Posterior vena cava (tissue), 2 donors: ENCODE data around the gene ANXA11. TPM values are rescaled to one million over a fixed set of nuclear protein-coding genes. Genes with fewer than 3 reads are reported as not detected.
"Not testable (repeated sequence)": the region's sequence is repeated elsewhere in the genome, so short reads cannot be mapped to it uniquely, and the experiment has no call there.

Experiments used
- DNase-seq: peaks from one replicate; pipeline ENCODE4 v3.0.0-alpha.2; 2020; ENCODE audit warnings: low spot score
- intact Hi-C, 2 donors: fragments of 100-400 bp; cut with DNase I; formaldehyde crosslinking; loops; one replicate each; pipeline versions ENCODE4 v1.14.1 to v1.14.2; 2022 to 2023
- total RNA-seq, 2 donors: library from RNA; stranded (reverse); fragmentation: NEBNext Ultra II Directional; extraction: Animal tissue kit (Norgen Biotek cat#: 25700); gene quantifications; one replicate each; pipeline ENCODE4 v1.2.1, GENCODE V29; 2021
- donor health status: DM: yes; HTN: yes; CAD: no.
- donor health status: DM: yes; HTN: yes; CAD: no.

The ANXA11 gene
- total RNA-seq, 2 donors from 2014 or later = 247 to 269 TPM

GRCh38 chr10:80214368-80214982 is 9.1 kb upstream of the ANXA11 start:
- intact Hi-C loops, DNase-seq: not testable (repeated sequence)

GRCh38 chr10:80212535-80213115 is 7.3 kb upstream of the ANXA11 start:
- intact Hi-C loops, DNase-seq: not testable (repeated sequence)

GRCh38 chr10:80211786-80212185 is 6.4 kb upstream of the ANXA11 start:
- no peak for DNase-seq

GRCh38 chr10:80210259-80210658 is 4.9 kb upstream of the ANXA11 start:
- DNase-seq = no peak
- intact Hi-C loops = no loop called here

More at GRCh38 chr10:80211786-80212185, 6.4 kb upstream of the ANXA11 start:
- intact Hi-C loops = no loop called here

GRCh38 chr10:80207768-80208370 is 2.5 kb upstream of the ANXA11 start:
- no peak for DNase-seq
- intact Hi-C loops = loop anchor here in 1 of 2 donors (10.0 kb wide), 1 partner anchor 327 kb away; the partner anchor contains the start of gene SH2D4B

GRCh38 chr10:80206277-80206655 is 929 bp upstream of the ANXA11 start:
- DNase-seq = no peak
- intact Hi-C loops = loop anchor here in 1 of 2 donors (10.0 kb wide), 1 partner anchor 329 kb away; the partner anchor contains the start of gene SH2D4B

GRCh38 chr10:80204677-80205476 is 460 bp downstream of the ANXA11 start:
- peak; percentile 83 for DNase-seq
- intact Hi-C loops = loop anchor here in 1 of 2 donors (5.0 to 10.0 kb wide), 2 partner anchors 43 to 330 kb away; partner anchors contain the start of gene SH2D4B

- intact Hi-C loops = loop anchor here (2.0 to 10.0 kb wide), 3 partner anchors 42 to 331 kb away; partner anchors contain the start of gene SH2D4B (in 1 of the 2)
- no peak for DNase-seq
Measured at GRCh38 chr10:80203835-80204676, 1.3 kb downstream of the ANXA11 start.

GRCh38 chr10:80202934-80203834 is 2.2 kb downstream of the ANXA11 start:
- intact Hi-C loops = loop anchor here (2.0 to 10.0 kb wide), 3 partner anchors 41 to 332 kb away; partner anchors contain the start of gene SH2D4B (in 1 of the 2)
- DNase-seq = peak; percentile 92

- intact Hi-C loops = loop anchor here (2.0 to 10.0 kb wide), 3 partner anchors 40 to 332 kb away; partner anchors contain the start of gene SH2D4B (in 1 of the 2)
- not testable (repeated sequence) for DNase-seq
Measured at GRCh38 chr10:80202530-80202929, 2.8 kb downstream of the ANXA11 start.

GRCh38 chr10:80201608-80202141 is 3.7 kb downstream of the ANXA11 start:
- no peak for DNase-seq
- intact Hi-C loops = loop anchor here (2.0 to 10.0 kb wide), 3 partner anchors 39 to 333 kb away; partner anchors contain the start of gene SH2D4B (in 1 of the 2)

GRCh38 chr10:80200687-80201086 is 4.7 kb downstream of the ANXA11 start:
- DNase-seq = no peak
- intact Hi-C loops = loop anchor here in 1 of 2 donors (5.0 to 10.0 kb wide), 2 partner anchors 38 to 334 kb away; partner anchors contain the start of gene SH2D4B

GRCh38 chr10:80200259-80200658 is 5.1 kb downstream of the ANXA11 start:
- DNase-seq = no peak
- intact Hi-C loops = loop anchor here in 1 of 2 donors (5.0 to 10.0 kb wide), 2 partner anchors 38 to 335 kb away; partner anchors contain the start of gene SH2D4B

GRCh38 chr10:80199828-80200227 is 5.5 kb downstream of the ANXA11 start:
- DNase-seq = peak; percentile 85
- intact Hi-C loops = loop anchor here in 1 of 2 donors (5.0 to 10.0 kb wide), 2 partner anchors 38 to 335 kb away; partner anchors contain the start of gene SH2D4B

- DNase-seq = no peak
- intact Hi-C loops = no loop called here
Measured at GRCh38 chr10:80197972-80198916, 7.1 kb downstream of the ANXA11 start.

- intact Hi-C loops = no loop called here
- no peak for DNase-seq
Measured at GRCh38 chr10:80196950-80197315, 8.4 kb downstream of the ANXA11 start.
